ENCODE data around the gene CDH18.

The CDH18 gene

GRCh38 chr5:19987612-19988361 is at the start of gene CDH18:
TSS of gene CDH18 (minus strand) at chr5:19988200. CDS start at chr5:19838986, 149,214 bp downstream.
- peak; percentile 77 for DNase-seq

GRCh38 chr5:20034717-20035116 is 46.7 kb upstream of the CDH18 start:
- no peak for DNase-seq

- DNase-seq: no peak
Measured at GRCh38 chr5:20033881-20034280, 45.9 kb upstream of the CDH18 start.

GRCh38 chr5:20032896-20033295 is 44.9 kb upstream of the CDH18 start:
- DNase-seq: no peak

- DNase-seq: peak; percentile 38
Measured at GRCh38 chr5:20030125-20030524, 42.1 kb upstream of the CDH18 start.

- DNase-seq: peak; percentile 45
Measured at GRCh38 chr5:20029266-20029665, 41.3 kb upstream of the CDH18 start.

- peak; percentile 14 for DNase-seq
Measured at GRCh38 chr5:20028506-20028905, 40.5 kb upstream of the CDH18 start.

GRCh38 chr5:20023686-20024180 is 35.7 kb upstream of the CDH18 start:
- peak; percentile 36 for DNase-seq

GRCh38 chr5:20020247-20020646 is 32.2 kb upstream of the CDH18 start:
- DNase-seq: no peak

- no peak for DNase-seq
Measured at GRCh38 chr5:20017021-20017420, 29.0 kb upstream of the CDH18 start.

- peak; percentile 58 for DNase-seq
Measured at GRCh38 chr5:20000416-20000815, 12.4 kb upstream of the CDH18 start.

GRCh38 chr5:19988457-19988856 is 457 bp upstream of the CDH18 start:
- peak; percentile 32 for DNase-seq

GRCh38 chr5:19986806-19987205 is 1.2 kb downstream of the CDH18 start:
- DNase-seq: no peak

- DNase-seq: peak; percentile 89
Measured at GRCh38 chr5:19986031-19986619, 1.9 kb downstream of the CDH18 start.

GRCh38 chr5:19978476-19978875 is 9.5 kb downstream of the CDH18 start:
- DNase-seq: no peak

- DNase-seq: no peak
Measured at GRCh38 chr5:19977099-19977498, 10.9 kb downstream of the CDH18 start.

- no peak for DNase-seq
Measured at GRCh38 chr5:19975795-19976194, 12.2 kb downstream of the CDH18 start.

- DNase-seq: no peak
Measured at GRCh38 chr5:19960451-19960850, 27.5 kb downstream of the CDH18 start.

GRCh38 chr5:19959830-19960384 is 28.1 kb downstream of the CDH18 start:
- no peak for DNase-seq

- DNase-seq: no peak
Measured at GRCh38 chr5:19950897-19951296, 37.1 kb downstream of the CDH18 start.

GRCh38 chr5:19940192-19940591 is 47.8 kb downstream of the CDH18 start:
- peak; percentile 8 for DNase-seq

GRCh38 chr5:19930451-19930850 is 57.5 kb downstream of the CDH18 start:
- DNase-seq: no peak

GRCh38 chr5:19928562-19929421 is 59.2 kb downstream of the CDH18 start:
- DNase-seq: peak; percentile 89

Data from fibroblast of upper back skin (primary cell).